ENCODE data around the gene NRXN2. TPM values are rescaled to one million over a fixed set of nuclear protein-coding genes. Genes with fewer than 3 reads are reported as not detected.
"Not testable (repeated sequence)": the region's sequence is repeated elsewhere in the genome, so short reads cannot be mapped to it uniquely, and the experiment has no call there.

NRXN2 gene
- total RNA-seq, 3 donors from 2014 or later = 3.9 to 42.0 (median 6.9) TPM

GRCh38 chr11:64705501-64705900, 17.5 kb downstream of the NRXN2 start:
- Histone ChIP-seq H3K4me1 (ENCODE audit: low read depth) (no peaks in the 10 kb centered on the region), H3K36me3 (ENCODE audit: low read depth) (no peaks in the 10 kb centered on the region), H3K4me3 (no peak overlapping the region), H3K9me3 (no peaks in the 10 kb centered on the region)
- intact Hi-C loops (cut with DNase I, micrococcal nuclease) = no loop called here
- DNase-seq = no peak
- no peak for TF ChIP-seq CTCF (IDR thresholded peaks at IDR 0.05)
- no peak for ATAC-seq

DNA sequence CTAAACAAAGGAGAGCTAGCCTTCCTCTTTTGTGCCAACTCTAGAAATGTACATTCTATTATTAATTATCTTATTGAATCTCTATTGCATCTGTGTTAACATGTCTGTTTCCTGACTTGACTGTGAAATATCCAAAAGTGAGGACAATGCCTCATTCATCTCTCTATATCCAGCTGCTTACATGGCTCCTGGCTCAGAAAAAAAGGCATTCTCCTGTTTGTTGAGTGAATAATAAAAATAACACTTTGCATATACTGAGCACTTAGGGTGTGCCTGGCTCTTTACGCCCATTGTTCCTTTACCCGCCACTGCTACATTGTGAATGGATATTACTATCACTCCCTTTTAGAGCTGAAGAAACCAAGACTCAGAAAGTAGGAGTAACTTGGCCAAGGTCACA, 19.9 kb downstream of the NRXN2 start:
- ATAC-seq (no peak), DNase-seq (no peak)
- no peaks in the 10 kb centered on the region for H3K36me3 ChIP-seq (ENCODE audit: low read depth)
- intact Hi-C loops (cut with DNase I, micrococcal nuclease) = no loop called here
- H3K4me3 ChIP-seq = no peak overlapping the region
- no peaks in the 10 kb centered on the region for H3K9me3 ChIP-seq
- TF ChIP-seq CTCF (IDR thresholded peaks at IDR 0.05) = no peak
- H3K4me1 ChIP-seq (ENCODE audit: low read depth) = no peaks in the 10 kb centered on the region

DNA sequence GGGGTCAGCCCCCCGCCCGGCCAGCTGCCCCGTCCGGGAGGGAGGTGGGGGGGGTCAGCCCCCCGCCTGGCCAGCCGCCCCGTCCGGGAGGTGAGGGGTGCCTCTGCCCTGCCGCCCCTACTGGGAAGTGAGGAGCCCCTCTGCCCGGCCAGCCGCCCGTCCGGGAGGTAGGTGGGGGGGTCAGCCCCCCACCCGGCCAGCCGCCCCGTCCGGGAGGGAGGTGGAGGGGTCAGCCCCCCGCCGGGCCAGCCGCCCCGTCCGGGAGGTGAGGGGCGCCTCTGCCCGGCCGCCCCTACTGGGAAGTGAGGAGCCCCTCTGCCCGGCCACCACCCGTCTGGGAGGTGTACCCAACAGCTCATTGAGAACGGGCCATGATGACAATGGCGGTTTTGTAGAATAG, 21.0 kb downstream of the NRXN2 start:
- intact Hi-C loops (cut with DNase I, micrococcal nuclease); H3K4me1 ChIP-seq (ENCODE audit: low read depth); ATAC-seq; H3K9me3 ChIP-seq; H3K36me3 ChIP-seq (ENCODE audit: low read depth); DNase-seq; H3K4me3 ChIP-seq: not testable (repeated sequence)

GRCh38 chr11:64698427-64698826, 24.6 kb downstream of the NRXN2 start:
- Histone ChIP-seq H3K4me3 (no peak overlapping the region), H3K9me3 (no peaks in the 10 kb centered on the region), H3K4me1 (ENCODE audit: low read depth) (no peaks in the 10 kb centered on the region), H3K36me3 (ENCODE audit: low read depth) (no peaks in the 10 kb centered on the region)
- intact Hi-C loops (cut with DNase I, micrococcal nuclease) = no loop called here
- ATAC-seq (no peak), DNase-seq (no peak)
- no peak for TF ChIP-seq CTCF (IDR thresholded peaks at IDR 0.05)

DNA sequence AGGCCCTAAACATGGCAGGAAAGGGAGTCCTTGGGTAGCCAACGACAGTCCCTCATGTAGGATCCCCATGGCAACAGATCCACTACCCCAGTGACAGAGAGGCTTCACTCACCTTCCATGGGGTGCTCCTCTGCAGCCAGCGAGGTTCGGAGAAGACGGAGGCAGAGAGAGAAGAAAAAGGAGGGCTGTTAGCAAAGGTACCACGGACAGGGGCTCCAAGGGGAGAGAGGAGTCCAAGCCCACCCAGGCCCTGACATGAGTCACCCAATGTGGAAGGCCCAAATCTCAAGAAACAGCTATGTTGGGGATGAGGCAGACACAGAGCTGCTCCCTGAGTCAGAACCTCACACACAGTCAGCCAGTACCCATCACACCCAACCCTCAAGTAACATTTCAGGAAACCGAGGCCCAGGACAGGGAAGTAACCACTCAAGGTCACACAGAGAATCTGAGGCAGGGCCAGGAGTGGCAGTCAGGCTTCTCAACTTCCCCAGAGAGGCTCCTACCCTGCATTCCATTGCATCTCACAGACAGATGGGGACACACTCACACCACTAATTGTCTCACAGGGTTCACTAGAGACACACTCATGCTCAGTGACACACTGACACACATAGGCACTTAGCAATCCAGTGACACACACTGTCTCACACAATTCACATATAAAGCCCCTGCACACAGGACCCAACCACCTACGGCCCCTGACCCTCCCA, 25.2 kb downstream of the NRXN2 start:
- H3K9me3 ChIP-seq = no peaks in the 10 kb centered on the region
- intact Hi-C loops (cut with DNase I, micrococcal nuclease) = no loop called here
- no peaks in the 10 kb centered on the region for H3K4me1 ChIP-seq (ENCODE audit: low read depth)
- H3K4me3 ChIP-seq = no peak overlapping the region
- TF ChIP-seq CTCF (IDR thresholded peaks at IDR 0.05) = no peak
- no peak for ATAC-seq
- no peak for DNase-seq
- H3K36me3 ChIP-seq (ENCODE audit: low read depth) = no peaks in the 10 kb centered on the region

GRCh38 chr11:64696045-64696444, 27.0 kb downstream of the NRXN2 start:
- Histone ChIP-seq H3K4me1 (ENCODE audit: low read depth) (no peaks in the 10 kb centered on the region), H3K4me3 (no peak overlapping the region), H3K9me3 (no peaks in the 10 kb centered on the region), H3K36me3 (ENCODE audit: low read depth) (no peaks in the 10 kb centered on the region)
- ATAC-seq (no peak), DNase-seq (no peak)
- TF ChIP-seq CTCF (IDR thresholded peaks at IDR 0.05) = no peak
- intact Hi-C loops (cut with DNase I, micrococcal nuclease) = no loop called here
